WERI-Rb-1 (cell line): ENCODE results near the gene DZANK1.
"Not testable (repeated sequence)": the region's sequence is repeated elsewhere in the genome, so short reads cannot be mapped to it uniquely, and the experiment has no call there.

Experiments
- DNase-seq: peaks from one replicate; pipeline ENCODE4 v3.0.0-alpha.2; 2020
- H3K27ac ChIP-seq: fragments of 250-450 bp; sonication (Bioruptor Pico); 2 replicates; pipeline ENCODE4 v1.5.1; 2020; ENCODE audit warnings: mild to moderate bottlenecking, moderate library complexity
- H3K27me3 ChIP-seq: fragments of 250-450 bp; sonication (Bioruptor Pico); 2 replicates; pipeline ENCODE4 v1.5.1; 2021; ENCODE audit warnings: mild to moderate bottlenecking, low read depth, moderate library complexity; ENCODE audit not compliant: insufficient read depth, severe bottlenecking
- H3K36me3 ChIP-seq: fragments of 250-450 bp; sonication (Bioruptor Pico); 2 replicates; pipeline ENCODE4 v1.5.1; 2020; ENCODE audit warnings: mild to moderate bottlenecking, moderate library complexity
- H3K4me3 ChIP-seq: 2 replicates; pipeline ENCODE4 v1.5.1; 2011; ENCODE audit warnings: low read depth, mild to moderate bottlenecking, control low read depth, low read length
- H3K9me3 ChIP-seq: fragments of 250-450 bp; sonication (Bioruptor Pico); 2 replicates; pipeline ENCODE4 v1.5.1; 2021; ENCODE audit warnings: mild to moderate bottlenecking, moderate library complexity; ENCODE audit not compliant: severe bottlenecking
- TF ChIP-seq, protein P1 (sequence below): IDR thresholded peaks from 2 replicates; pipeline ENCODE4 v1.5.1; 2011; ENCODE audit warnings: low read depth, mild to moderate bottlenecking, control low read depth, inconsistent platforms, low read length

The DZANK1 gene

GRCh38 chr20:18403269-18403668, 63.6 kb downstream of the DZANK1 start:
- Histone ChIP-seq H3K4me3 (no peak overlapping the region), H3K27ac (no peak overlapping the region), H3K9me3 (peaks cover 9% of the 10 kb centered on the region), H3K36me3 (peaks cover 9% of the 10 kb centered on the region), H3K27me3 (no peaks in the 10 kb centered on the region)
- DNase-seq, result no peak
- TF ChIP-seq, protein P1, sequence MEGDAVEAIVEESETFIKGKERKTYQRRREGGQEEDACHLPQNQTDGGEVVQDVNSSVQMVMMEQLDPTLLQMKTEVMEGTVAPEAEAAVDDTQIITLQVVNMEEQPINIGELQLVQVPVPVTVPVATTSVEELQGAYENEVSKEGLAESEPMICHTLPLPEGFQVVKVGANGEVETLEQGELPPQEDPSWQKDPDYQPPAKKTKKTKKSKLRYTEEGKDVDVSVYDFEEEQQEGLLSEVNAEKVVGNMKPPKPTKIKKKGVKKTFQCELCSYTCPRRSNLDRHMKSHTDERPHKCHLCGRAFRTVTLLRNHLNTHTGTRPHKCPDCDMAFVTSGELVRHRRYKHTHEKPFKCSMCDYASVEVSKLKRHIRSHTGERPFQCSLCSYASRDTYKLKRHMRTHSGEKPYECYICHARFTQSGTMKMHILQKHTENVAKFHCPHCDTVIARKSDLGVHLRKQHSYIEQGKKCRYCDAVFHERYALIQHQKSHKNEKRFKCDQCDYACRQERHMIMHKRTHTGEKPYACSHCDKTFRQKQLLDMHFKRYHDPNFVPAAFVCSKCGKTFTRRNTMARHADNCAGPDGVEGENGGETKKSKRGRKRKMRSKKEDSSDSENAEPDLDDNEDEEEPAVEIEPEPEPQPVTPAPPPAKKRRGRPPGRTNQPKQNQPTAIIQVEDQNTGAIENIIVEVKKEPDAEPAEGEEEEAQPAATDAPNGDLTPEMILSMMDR, result no peak

GRCh38 chr20:18401305-18401704, 65.5 kb downstream of the DZANK1 start:
- Histone ChIP-seq H3K27ac (no peak overlapping the region), H3K4me3 (no peak overlapping the region), H3K36me3 (peaks cover 9% of the 10 kb centered on the region), H3K27me3 (no peaks in the 10 kb centered on the region), H3K9me3 (peaks cover 9% of the 10 kb centered on the region)
- DNase-seq, result no peak
- TF ChIP-seq, protein P1, result no peak

DNA sequence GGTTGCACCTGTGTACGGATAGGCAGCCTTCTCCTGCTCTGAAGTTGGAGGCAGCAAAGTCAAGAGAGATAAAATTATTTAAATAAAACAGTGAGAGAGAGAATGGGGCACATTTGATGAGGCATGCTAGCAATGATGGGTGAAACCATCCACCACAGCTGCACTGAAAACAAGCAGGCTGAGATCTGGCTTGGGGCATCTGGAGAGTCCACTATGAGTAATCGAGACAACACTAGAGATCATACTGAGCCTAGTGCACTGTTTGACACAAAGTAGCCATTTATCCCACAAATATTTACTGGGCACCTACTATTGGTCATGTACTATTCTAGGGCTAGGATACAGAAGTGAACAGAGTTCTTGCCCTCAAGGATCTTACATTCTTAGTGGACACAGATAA, 66.4 kb downstream of the DZANK1 start:
- Histone ChIP-seq H3K27ac (no peak overlapping the region), H3K4me3 (no peak overlapping the region), H3K27me3 (no peaks in the 10 kb centered on the region), H3K9me3 (peaks cover 9% of the 10 kb centered on the region), H3K36me3 (peaks cover 9% of the 10 kb centered on the region)
- DNase-seq, result no peak
- TF ChIP-seq, protein P1, result no peak

DNA sequence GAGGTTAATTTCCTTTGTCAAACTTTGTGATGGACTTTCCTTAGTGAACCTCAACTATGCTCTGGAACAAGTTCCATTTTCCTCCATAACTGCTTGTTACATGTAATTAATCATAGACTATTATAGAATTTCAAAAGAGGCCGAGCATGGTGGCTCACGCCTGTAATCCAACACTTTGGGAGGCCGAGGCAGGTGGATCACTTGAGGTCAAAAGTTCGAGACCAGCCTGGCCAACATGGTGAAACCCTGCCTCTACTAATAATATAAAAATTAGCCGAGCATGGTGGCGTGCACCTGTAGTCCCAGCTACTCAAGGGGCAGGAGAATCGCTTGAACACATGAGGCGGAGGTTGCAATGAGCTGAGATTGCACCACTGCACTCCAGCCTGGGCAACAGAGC, 68.1 kb downstream of the DZANK1 start:
- not testable (repeated sequence) for H3K27me3 ChIP-seq, H3K36me3 ChIP-seq, H3K9me3 ChIP-seq, DNase-seq, H3K4me3 ChIP-seq, H3K27ac ChIP-seq

GRCh38 chr20:18397030-18397429, 69.8 kb downstream of the DZANK1 start:
- Histone ChIP-seq H3K27ac (no peak overlapping the region), H3K27me3 (no peaks in the 10 kb centered on the region), H3K4me3 (no peak overlapping the region), H3K9me3 (peaks cover 9% of the 10 kb centered on the region), H3K36me3 (peaks cover 7% of the 10 kb centered on the region)
- DNase-seq, result no peak
- TF ChIP-seq, protein P1, result no peak

DNA sequence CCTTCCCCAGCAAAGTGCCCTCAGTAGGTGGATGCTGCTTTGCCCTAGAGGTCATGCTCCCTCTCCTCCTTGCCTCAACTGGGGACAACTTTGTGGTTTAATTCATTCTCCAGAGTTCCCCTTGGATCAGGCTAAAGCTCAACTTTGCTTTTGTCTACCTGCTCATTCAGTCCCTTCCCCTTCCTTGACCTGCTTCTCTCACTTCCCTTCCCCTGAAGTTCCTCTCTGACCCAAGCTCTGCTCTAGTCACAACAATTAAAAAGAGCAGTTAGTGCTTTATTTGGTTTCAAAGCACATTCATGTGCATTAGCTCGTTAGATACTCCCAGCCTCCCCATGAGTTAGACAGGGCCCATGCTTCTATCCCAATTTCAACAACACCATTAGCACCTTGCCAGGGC, 71.3 kb downstream of the DZANK1 start:
- H3K4me3 ChIP-seq, result no peak overlapping the region
- no peaks in the 10 kb centered on the region for H3K36me3 ChIP-seq
- DNase-seq, result no peak
- H3K9me3 ChIP-seq, result no peaks in the 10 kb centered on the region
- TF ChIP-seq, protein P1, result no peak
- no peaks in the 10 kb centered on the region for H3K27me3 ChIP-seq
- no peak overlapping the region for H3K27ac ChIP-seq
